IgD-negative memory B cell (primary cell): ENCODE results near the gene RGS7. TPM values are rescaled to one million over a fixed set of nuclear protein-coding genes. Genes with fewer than 3 reads are reported as not detected.
"Not testable (repeated sequence)": the region's sequence is repeated elsewhere in the genome, so short reads cannot be mapped to it uniquely, and the experiment has no call there.

Experiments
- H3K27ac Mint-ChIP-seq, 3 donors: one replicate each; pipeline ENCODE4 v1.8.0; 2020 to 2022; ENCODE audit warnings: mild to moderate bottlenecking in 3 of 3, mixed read lengths in 3 of 3, moderate library complexity in 1 of 3
- H3K27me3 Mint-ChIP-seq: one replicate; pipeline ENCODE4 v1.8.0; 2021; ENCODE audit warnings: mixed read lengths
- H3K36me3 Mint-ChIP-seq: one replicate; pipeline ENCODE4 v1.8.0; 2020; ENCODE audit warnings: mild to moderate bottlenecking, mixed read lengths
- H3K4me1 Mint-ChIP-seq, 3 donors: one replicate each; pipeline ENCODE4 v1.8.0; 2020 to 2022; ENCODE audit warnings: mixed read lengths in 3 of 3, mild to moderate bottlenecking in 1 of 3
- H3K4me3 Mint-ChIP-seq, 4 donors: one replicate each; pipeline ENCODE4 v1.8.0; 2020 to 2022; ENCODE audit warnings: mild to moderate bottlenecking in 4 of 4, mixed read lengths in 4 of 4, moderate library complexity in 3 of 4
- H3K9me3 Mint-ChIP-seq, 3 donors: one replicate each; pipeline ENCODE4 v1.8.0; 2020 to 2021; ENCODE audit warnings: mixed read lengths in 3 of 3, mild to moderate bottlenecking in 1 of 3
- polyA plus RNA-seq: library from polyadenylated mRNA; unstranded; fragments of 300-500 nt; fragmentation: Illumina TruSeq; gene quantifications from one replicate; pipeline ENCODE4 v1.2.3, GENCODE V29; 2021

RGS7 gene
- polyA plus RNA-seq, 1 donor from 2014 or later, result 0.54 TPM

- not testable (repeated sequence) for H3K27me3 Mint-ChIP-seq, H3K27ac Mint-ChIP-seq, H3K4me3 Mint-ChIP-seq, H3K9me3 Mint-ChIP-seq, H3K4me1 Mint-ChIP-seq, H3K36me3 Mint-ChIP-seq
Observed at GRCh38 chr1:240762471-240762987, 594.5 kb downstream of the RGS7 start.

GRCh38 chr1:240758777-240759176 is 598.2 kb downstream of the RGS7 start:
- not testable (repeated sequence) for H3K4me1 Mint-ChIP-seq, H3K27ac Mint-ChIP-seq, H3K36me3 Mint-ChIP-seq, H3K27me3 Mint-ChIP-seq, H3K4me3 Mint-ChIP-seq, H3K9me3 Mint-ChIP-seq

GRCh38 chr1:240758296-240758695 is 598.7 kb downstream of the RGS7 start:
- Mint-ChIP-seq H3K27me3 (no peaks in the 10 kb centered on the region), H3K4me3 (no peak overlapping the region), H3K9me3 (peaks cover 0 to 3% (median 2%) of the 10 kb centered on the region in 3 donors), H3K27ac (no peak overlapping the region), H3K4me1 (no peaks in the 10 kb centered on the region), H3K36me3 (no peaks in the 10 kb centered on the region)

- Mint-ChIP-seq H3K4me1 (peaks cover 0 to 2% (median 0%) of the 10 kb centered on the region in 3 donors), H3K9me3 (peaks cover 0 to 2% (median 0%) of the 10 kb centered on the region in 3 donors), H3K4me3 (no peak overlapping the region), H3K36me3 (peaks cover 1% of the 10 kb centered on the region), H3K27ac (no peak overlapping the region), H3K27me3 (peaks cover under 1% of the 10 kb centered on the region)
Observed at GRCh38 chr1:240747907-240748306, 609.1 kb downstream of the RGS7 start.

- Mint-ChIP-seq H3K27me3 (peaks cover 2% of the 10 kb centered on the region), H3K4me1 (peaks cover 0 to 2% (median 0%) of the 10 kb centered on the region in 3 donors), H3K9me3 (no peaks in the 10 kb centered on the region), H3K36me3 (peaks cover 1% of the 10 kb centered on the region), H3K27ac (no peak overlapping the region), H3K4me3 (no peak overlapping the region)
Observed at GRCh38 chr1:240743705-240744104, 613.3 kb downstream of the RGS7 start.

- no peaks in the 10 kb centered on the region for H3K9me3 Mint-ChIP-seq
- H3K27me3 Mint-ChIP-seq, result peaks cover 2% of the 10 kb centered on the region
- H3K4me1 Mint-ChIP-seq, result peaks cover 0 to 2% (median 0%) of the 10 kb centered on the region in 3 donors
Observed at GRCh38 chr1:240739754-240740153, 617.3 kb downstream of the RGS7 start.

GRCh38 chr1:240739139-240739538 is 617.9 kb downstream of the RGS7 start:
- Mint-ChIP-seq H3K9me3 (no peaks in the 10 kb centered on the region), H3K27ac (no peak overlapping the region), H3K27me3 (peaks cover 2% of the 10 kb centered on the region), H3K4me3 (no peak overlapping the region), H3K36me3 (peaks cover 1% of the 10 kb centered on the region), H3K4me1 (peaks cover 0 to 2% (median 0%) of the 10 kb centered on the region in 3 donors)

More at GRCh38 chr1:240739754-240740153, 617.3 kb downstream of the RGS7 start:
- H3K27ac Mint-ChIP-seq, result no peak overlapping the region
- H3K4me3 Mint-ChIP-seq, result no peak overlapping the region
- peaks cover 1% of the 10 kb centered on the region for H3K36me3 Mint-ChIP-seq

GRCh38 chr1:240737766-240738265 is 619.2 kb downstream of the RGS7 start:
- no peaks in the 10 kb centered on the region for H3K4me1 Mint-ChIP-seq
- no peaks in the 10 kb centered on the region for H3K9me3 Mint-ChIP-seq
- peaks cover under 1% of the 10 kb centered on the region for H3K27me3 Mint-ChIP-seq
- no peaks in the 10 kb centered on the region for H3K36me3 Mint-ChIP-seq
- H3K27ac Mint-ChIP-seq, result no peak overlapping the region
- H3K4me3 Mint-ChIP-seq, result no peak overlapping the region

- H3K4me1 Mint-ChIP-seq, result no peaks in the 10 kb centered on the region
- no peaks in the 10 kb centered on the region for H3K27me3 Mint-ChIP-seq
- no peak overlapping the region for H3K27ac Mint-ChIP-seq
- no peak overlapping the region for H3K4me3 Mint-ChIP-seq
- no peaks in the 10 kb centered on the region for H3K36me3 Mint-ChIP-seq
- no peaks in the 10 kb centered on the region for H3K9me3 Mint-ChIP-seq
Observed at GRCh38 chr1:240737298-240737697, 619.7 kb downstream of the RGS7 start.

GRCh38 chr1:240734705-240735104 is 622.3 kb downstream of the RGS7 start:
- not testable (repeated sequence) for H3K4me1 Mint-ChIP-seq, H3K27me3 Mint-ChIP-seq, H3K4me3 Mint-ChIP-seq, H3K9me3 Mint-ChIP-seq, H3K27ac Mint-ChIP-seq, H3K36me3 Mint-ChIP-seq

- Mint-ChIP-seq H3K27me3 (peaks cover 2% of the 10 kb centered on the region), H3K9me3 (no peaks in the 10 kb centered on the region), H3K4me3 (no peak overlapping the region), H3K36me3 (no peaks in the 10 kb centered on the region), H3K27ac (no peak overlapping the region), H3K4me1 (no peaks in the 10 kb centered on the region)
Observed at GRCh38 chr1:240734001-240734400, 623.0 kb downstream of the RGS7 start.

GRCh38 chr1:240732390-240732789 is 624.6 kb downstream of the RGS7 start:
- no peak overlapping the region for H3K4me3 Mint-ChIP-seq
- H3K27me3 Mint-ChIP-seq, result peaks cover 2% of the 10 kb centered on the region
- no peak overlapping the region for H3K27ac Mint-ChIP-seq
- no peaks in the 10 kb centered on the region for H3K9me3 Mint-ChIP-seq
- no peaks in the 10 kb centered on the region for H3K4me1 Mint-ChIP-seq
- H3K36me3 Mint-ChIP-seq, result no peaks in the 10 kb centered on the region

Other genes with a start within 250 kb of the RGS7 start
- gene FH, start 162.6 kb upstream of the RGS7 start, polyA plus RNA-seq, result 47.1 TPM
- 10.9 TPM for gene KMO, start 175.2 kb upstream of the RGS7 start, polyA plus RNA-seq